ENCODE results near the gene FBXO39. TPM values are rescaled to one million over a fixed set of nuclear protein-coding genes. Genes with fewer than 3 reads are reported as not detected.

FBXO39 gene
- total and polyA plus RNA-seq, 9 of the 15 experiments (the other 6 are each of a cell fraction or from before 2014, with no cell fraction given) = not detected

GRCh38 chr17:6748617-6749016, 27.4 kb upstream of the FBXO39 start:
- no peak for FAIRE-seq
- H2AFZ ChIP-seq (ENCODE audit: low read depth, low read length) = no peak overlapping the region
- CTCF ChIA-PET (ENCODE audit: low intra/inter-chr PET ratio) = no interaction called here

More at GRCh38 chr17:6748617-6749016, 27.4 kb upstream of the FBXO39 start:
- Histone ChIP-seq H3K79me2 (ENCODE audit: control insufficient read depth, insufficient read depth, low read length) (no peaks in the 10 kb centered on the region), H4K20me1 (replicated peaks; ENCODE audit: control insufficient read depth, insufficient read depth, low read length) (no peaks in the 10 kb centered on the region), H3K4me3 (no peak overlapping the region), H3K4me1 (replicated peaks in 1 of 2; ENCODE audit: control insufficient read depth in 2 of 2, insufficient read depth in 2 of 2, low read length in 2 of 2) (peaks cover 0 to 3% of the 10 kb centered on the region in 2 experiments; a peak in 2 of 5 replicates), H3K9ac (ENCODE audit: insufficient read depth in 1 of 2, low read depth in 2 of 2, low read length in 2 of 2) (no peak overlapping the region), H3K27ac (ENCODE audit: extremely low read depth, low read depth, low read length) (no peak overlapping the region), H3K36me3 (ENCODE audit: control insufficient read depth, insufficient read depth, low read length) (no peaks in the 10 kb centered on the region), H3K9me3 (replicated peaks; ENCODE audit: control insufficient read depth, insufficient read depth, low read depth, low read length) (no peaks in the 10 kb centered on the region), H3K27me3 (ENCODE audit: control insufficient read depth in 2 of 2, insufficient read depth in 2 of 2, low read length in 2 of 2) (no peaks in the 10 kb centered on the region), H3K9me1 (ENCODE audit: control insufficient read depth, insufficient read depth, low read length) (no peaks in the 10 kb centered on the region), H3K4me2 (ENCODE audit: insufficient read depth, low read length) (no peak overlapping the region)
- no TSS peak for BruUV-seq (replicated peaks)
- DNase-seq (ENCODE audit: extremely low read depth in 1 of 4, low spot score in 3 of 4) (no peak), ATAC-seq (no peak)
- no peak for TF ChIP-seq ILK (tag; IDR thresholded peaks at IDR 0.05; ENCODE audit: borderline replicate concordance, low read depth)
- TF ChIP-seq TRIM24 (IDR thresholded peaks at IDR 0.05) = peak in 1 of 2 experiments; percentile 30; a peak in 1 of 4 replicates
- no peak for TF ChIP-seq PBX2 (CRISPR knock-in tag; IDR thresholded peaks at IDR 0.05; ENCODE audit: low read depth)
- TF ChIP-seq PBX2 (tag; conservative IDR thresholded peaks at IDR 0.05; ENCODE audit: low read depth) = peak; percentile 54; the same call in 1 of the 2 replicates
- no peak for TF ChIP-seq PTBP1 (IDR thresholded peaks at IDR 0.05; ENCODE audit: low read depth, low read length)
- peak; percentile 64 for TF ChIP-seq MEIS2 (IDR thresholded peaks at IDR 0.05; ENCODE audit: partially characterized antibody)
- TF ChIP-seq PKNOX1 (IDR thresholded peaks at IDR 0.05) = peak; percentile 65
- no peak for TF ChIP-seq PCBP1 (IDR thresholded peaks at IDR 0.05; ENCODE audit: low read depth, low read length, poor library complexity, severe bottlenecking)
- POLR2A ChIA-PET = no interaction called here
- intact Hi-C loops (cut with micrococcal nuclease) (no loop called here), in situ Hi-C loops (cut with MboI) (no loop called here)
